ENCODE data around the gene FAIM. TPM values are rescaled to one million over a fixed set of nuclear protein-coding genes. Genes with fewer than 3 reads are reported as not detected.
"Not testable (repeated sequence)": the region's sequence is repeated elsewhere in the genome, so short reads cannot be mapped to it uniquely, and the experiment has no call there.

FAIM gene
- total RNA-seq, 1 donor from 2014 or later, result 20.7 TPM

DNA sequence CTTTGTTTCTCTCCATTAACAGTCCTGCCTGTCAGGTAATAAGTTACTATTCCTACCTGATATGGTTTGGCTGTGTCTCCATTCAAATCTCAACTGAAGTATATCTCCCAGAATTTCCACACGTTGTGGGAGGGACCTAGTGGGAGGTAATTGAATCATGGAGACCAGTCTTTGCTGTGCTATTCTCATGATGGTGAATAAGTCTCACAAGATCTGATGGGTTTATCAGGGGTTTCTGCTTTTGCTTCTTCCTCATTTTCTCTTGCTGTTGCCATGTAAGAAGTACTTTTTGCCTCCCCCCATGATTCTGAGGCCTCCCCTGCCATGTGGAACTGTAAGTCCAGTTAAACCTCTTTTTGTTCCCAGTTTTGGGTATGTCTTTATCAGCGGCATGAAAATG, 6.9 kb upstream of the FAIM start:
- DNase-seq, result not testable (repeated sequence)

DNA sequence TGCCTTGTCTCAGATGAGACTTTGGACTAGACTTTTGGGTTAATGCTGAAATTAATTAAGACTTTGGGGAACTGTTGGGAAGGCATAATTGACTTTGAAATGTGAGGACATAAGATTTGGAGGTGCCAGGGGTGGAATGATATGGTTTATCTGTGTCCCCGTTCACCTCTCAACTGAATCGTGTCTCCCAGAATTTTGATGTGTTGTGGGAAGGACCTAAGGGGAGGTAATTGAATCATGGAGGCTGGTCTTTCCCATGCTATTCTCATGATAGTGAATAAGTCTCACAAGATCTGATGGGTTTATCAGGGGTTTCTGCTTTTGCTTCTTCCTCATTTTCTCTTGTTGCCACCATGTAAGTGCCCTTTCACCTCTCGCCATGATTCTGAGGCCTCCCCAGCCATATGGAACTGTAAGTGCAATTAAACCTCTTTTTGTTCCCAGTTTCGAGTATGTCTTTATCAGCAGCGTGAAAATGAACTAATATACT, 4.4 kb upstream of the FAIM start:
- not testable (repeated sequence) for DNase-seq

GRCh38 chr3:138609898-138610266, 1.3 kb downstream of the FAIM start:
- no peak for DNase-seq

DNA sequence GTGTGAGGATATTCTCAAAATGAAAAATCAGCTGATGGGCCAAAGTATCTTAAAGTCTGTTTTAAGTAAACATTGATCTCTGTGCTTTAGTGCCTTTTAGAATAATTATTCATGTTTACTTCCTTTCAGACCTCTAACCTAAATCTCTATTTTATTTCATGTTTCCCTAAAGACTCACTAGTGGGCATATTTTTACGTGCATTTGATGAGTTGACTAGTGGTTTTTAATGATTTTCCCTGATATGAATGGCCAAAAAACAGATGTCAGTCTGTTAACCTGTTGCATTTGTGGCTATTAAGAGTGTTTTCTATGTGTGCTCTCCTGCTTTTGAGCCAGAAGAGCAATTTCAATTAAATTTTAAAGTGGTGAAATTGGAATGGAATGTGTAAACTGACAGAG, 6.9 kb downstream of the FAIM start:
- DNase-seq, result no peak

- no peak for DNase-seq
These were observed 11.9 kb downstream of the FAIM start for GRCh38 chr3:138620431-138620830.

DNA sequence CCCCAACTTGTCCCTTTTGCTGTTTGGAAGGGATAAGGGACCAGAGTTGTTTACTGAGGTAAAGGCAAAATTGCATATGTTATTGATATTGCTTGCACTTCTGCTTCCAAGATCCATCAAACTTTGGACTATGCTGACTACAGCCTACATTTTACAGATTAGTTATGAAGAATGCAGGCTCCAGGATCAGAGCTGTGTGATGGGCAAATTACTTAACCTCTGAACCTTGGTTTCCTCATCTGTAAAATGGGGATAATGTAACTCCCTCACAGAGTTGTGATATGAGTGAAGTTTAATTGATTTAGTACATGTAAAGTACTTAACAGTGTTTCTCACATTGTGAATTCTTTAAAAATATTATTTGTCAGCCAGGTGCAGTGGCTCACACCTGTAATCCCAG, 15.9 kb downstream of the FAIM start:
- DNase-seq, result no peak

- no peak for DNase-seq
These were observed 17.3 kb downstream of the FAIM start for GRCh38 chr3:138625707-138626365.

DNA sequence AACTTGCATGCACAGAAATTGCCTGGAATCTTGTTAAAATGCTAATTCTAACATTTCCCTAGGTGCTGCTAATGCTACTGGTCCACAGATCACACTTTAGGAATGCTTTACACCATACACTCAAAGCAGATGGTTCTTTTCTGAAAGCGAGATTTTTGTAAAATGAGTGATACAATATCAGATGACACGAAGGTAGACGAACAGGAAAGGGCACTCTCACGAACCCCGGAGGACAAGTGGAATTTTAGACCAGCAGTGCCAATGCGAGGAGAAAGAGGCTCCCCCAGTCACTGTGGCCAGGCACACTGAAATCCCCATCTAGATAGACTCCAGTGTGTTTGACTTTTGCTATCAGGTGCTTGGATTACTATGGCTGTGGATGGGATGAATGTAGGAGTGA, 21.0 kb downstream of the FAIM start:
- no peak for DNase-seq

- DNase-seq, result no peak
These were observed 30.1 kb downstream of the FAIM start for GRCh38 chr3:138638641-138639040.

DNA sequence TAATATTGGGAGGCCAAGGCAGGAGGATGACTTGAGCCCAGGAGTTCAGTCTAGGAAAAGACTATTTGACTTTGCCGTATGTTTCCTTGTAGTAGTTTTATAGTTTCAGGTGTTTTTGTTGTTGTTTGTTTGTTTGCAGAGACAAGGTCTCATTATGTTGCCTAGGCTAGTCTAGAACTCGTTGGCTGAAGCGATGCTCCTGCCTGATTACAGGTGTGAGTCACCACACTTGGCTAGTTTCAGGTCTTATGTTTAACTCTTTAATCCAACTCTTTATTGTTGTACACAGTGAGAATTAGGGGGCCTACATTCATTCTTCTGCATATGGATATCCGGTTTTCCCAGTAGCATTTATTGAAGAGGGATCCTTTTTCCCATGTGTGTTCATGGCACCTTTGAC, 32.0 kb downstream of the FAIM start:
- no peak for DNase-seq

DNA sequence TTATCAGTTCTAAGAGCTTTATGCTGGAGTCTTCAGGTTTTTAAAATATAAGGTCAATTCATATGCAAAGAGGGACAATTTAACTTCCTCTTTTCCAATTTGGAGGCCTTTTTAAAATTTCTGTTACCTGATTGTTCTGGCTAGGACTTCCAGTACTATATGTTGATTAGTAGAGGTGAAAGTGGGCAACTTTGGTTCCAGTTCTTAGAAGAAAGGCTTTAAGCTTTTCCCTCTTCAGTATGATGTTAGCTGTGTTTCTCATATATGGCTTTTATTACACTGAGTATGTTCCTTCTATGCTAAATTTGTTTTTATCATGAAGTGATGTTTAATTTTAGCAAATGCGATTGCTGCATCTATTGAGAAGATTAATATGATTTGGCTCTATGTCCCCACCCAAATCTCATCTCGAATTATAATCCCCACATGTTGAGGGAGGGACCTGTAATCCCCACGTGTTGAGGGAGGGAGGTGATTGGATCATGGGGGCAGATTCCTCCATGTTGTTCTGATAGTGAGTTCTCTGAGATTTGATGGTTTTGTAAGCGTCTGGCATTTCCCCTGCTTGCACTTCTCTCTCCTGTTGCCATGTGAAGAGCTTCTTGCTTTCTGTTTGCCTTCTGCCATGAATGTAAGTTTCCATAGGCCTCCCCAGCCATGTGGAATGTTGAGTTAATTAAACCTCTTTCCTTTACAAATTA, 33.8 kb downstream of the FAIM start:
- DNase-seq, result no peak

GRCh38 chr3:138642927-138643253, 34.3 kb downstream of the FAIM start:
- DNase-seq, result no peak

DNA sequence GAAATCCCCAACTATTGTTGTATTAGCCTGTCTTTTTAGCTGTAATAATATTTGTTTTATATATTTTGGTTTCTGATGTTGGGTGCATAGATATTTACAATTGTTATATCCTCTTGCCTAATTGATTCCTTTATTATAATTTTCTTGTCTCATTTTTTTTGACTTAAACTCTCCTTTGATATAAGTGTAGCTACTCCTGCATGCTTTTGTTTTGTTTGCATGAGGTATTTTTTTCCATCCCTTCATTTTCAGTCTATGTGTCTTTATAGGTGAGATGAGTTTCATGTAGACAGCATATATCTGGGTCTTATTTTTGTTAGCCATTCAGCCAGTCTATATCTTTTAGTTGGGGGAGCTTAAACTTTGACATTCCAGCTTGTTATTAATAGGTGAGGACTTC, 37.4 kb downstream of the FAIM start:
- no peak for DNase-seq

DNA sequence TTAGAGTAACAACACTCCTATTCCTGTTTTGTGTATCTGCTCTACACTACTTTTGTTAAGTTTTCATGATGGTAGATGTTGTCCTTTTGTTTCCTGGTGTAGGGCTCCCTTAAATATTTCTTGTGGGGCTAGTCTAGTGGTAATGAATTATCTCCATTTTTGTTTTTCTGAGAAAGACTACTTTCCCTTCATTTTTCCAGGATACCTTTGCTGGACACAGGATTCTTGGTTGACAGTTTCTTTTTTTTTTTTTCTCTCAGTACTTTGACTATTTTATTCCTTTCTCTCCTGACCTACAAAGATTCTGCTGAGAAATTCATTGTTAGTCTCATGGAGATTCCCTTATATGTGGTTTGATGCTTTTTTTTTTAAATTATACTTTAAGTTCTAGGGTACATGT, 37.9 kb downstream of the FAIM start:
- DNase-seq, result no peak

- DNase-seq, result no peak
These were observed 40.6 kb downstream of the FAIM start for GRCh38 chr3:138649134-138649533.

- no peak for DNase-seq
These were observed 45.0 kb downstream of the FAIM start for GRCh38 chr3:138653567-138653966.

GRCh38 chr3:138657508-138657907, 48.9 kb downstream of the FAIM start:
- DNase-seq, result no peak

GRCh38 chr3:138668107-138668506, 59.5 kb downstream of the FAIM start:
- no peak for DNase-seq

DNA sequence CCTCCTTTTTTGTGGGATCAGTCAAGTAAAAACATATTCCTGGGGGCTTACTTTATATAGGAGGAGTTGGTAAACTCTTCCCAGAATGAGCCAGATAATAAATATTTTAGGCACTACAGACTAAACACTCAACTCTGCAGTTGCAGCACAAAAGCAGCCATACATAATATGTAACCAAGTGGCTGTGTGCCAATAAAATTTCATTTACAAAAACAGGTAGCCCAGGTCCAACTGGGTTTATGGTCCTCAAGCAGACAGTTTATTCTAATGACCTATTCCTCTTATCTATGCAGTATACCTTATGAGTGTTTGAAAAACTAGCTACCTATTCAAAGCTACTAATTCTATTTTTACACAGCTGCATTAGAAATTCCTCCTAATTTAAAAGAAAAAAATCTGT, 61.8 kb downstream of the FAIM start:
- no peak for DNase-seq

DNA sequence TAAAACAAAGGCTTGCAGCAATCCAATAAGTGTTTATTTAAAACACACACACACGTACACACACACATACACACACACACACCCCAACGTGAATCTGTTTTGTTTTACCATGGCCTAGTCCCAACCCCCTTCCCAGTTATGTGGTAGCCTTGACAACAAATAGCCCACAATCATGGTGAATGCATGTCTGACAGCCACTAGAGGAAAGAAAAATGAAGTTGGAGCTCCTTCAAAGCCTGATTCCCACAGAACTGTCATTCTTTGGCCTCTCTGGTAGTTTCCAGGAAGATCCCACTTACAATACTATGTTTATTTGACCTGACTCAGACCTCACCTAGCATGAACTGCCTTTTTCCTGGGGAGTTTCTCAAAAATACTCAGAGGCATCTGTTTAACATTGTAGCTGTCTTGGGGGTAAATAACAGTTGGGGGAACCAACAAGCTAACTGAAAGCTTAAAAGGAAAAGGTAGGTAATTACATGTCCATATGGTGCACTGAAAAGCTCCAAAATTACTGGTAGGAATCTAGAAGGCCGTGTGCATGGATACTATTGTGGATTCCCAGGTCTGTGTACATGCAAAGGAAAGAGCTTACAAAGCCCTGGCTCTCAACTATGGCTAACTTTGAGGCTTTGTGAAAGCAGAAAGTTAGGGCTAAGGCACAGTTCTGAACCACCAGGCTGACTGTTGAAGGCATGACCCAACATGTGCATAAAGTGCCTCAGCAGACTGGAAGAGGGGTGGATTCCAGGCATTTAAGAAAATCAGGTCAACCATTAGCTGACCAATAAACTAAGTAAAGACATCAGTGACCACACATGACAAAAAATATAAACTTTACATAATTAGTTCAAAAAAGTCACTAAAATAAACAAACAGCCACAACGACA, 65.3 kb downstream of the FAIM start:
- no peak for DNase-seq

GRCh38 chr3:138675393-138675792, 66.8 kb downstream of the FAIM start:
- no peak for DNase-seq

DNA sequence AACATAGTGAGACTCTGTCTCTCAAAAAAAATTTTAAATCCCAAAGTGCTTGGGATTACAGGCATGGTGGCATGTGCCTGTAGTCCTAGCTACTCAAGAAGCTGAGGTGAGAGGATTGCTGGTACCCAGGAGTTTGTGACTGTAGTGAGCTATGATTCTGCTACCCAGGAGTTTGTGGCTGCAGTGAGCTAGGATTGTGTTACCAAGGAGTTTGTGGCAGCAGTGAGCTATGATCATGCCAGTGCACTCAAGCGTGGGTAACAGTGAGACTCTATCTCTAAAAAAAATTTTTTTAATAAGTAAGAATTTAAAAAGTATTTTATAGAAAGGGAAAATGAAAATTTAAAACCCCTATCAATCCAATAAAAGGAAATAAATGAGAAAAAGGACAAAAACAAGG, 69.5 kb downstream of the FAIM start:
- DNase-seq, result no peak

DNA sequence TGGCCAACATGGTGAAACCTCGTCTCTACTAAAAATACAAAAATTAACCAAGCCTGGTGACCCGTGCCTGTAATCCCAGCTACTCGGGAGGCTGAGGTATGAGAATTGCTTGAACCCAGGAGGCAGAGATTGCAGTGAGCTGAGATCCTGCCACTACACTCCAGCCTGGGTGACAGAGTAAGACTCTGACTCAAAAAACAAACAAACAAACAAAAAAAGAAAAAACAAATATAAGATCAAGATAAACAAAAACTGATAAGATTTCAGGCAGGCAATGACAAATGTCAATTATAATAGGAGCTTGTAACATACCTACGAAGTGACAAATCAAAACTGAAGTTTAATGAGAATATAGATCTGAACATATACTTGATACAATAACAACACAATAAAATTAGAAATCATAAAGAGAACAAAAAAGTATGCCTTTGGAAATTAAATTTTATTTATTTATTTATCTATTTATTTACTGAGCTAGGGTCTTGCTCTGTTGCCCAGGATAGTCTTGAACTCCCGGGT, 70.4 kb downstream of the FAIM start:
- DNase-seq, result no peak

Data from occipital lobe (tissue), 2 donors.